Globus pallidus (tissue), 1 donor: ENCODE data around the gene MCOLN1.
"Not testable (repeated sequence)": the region's sequence is repeated elsewhere in the genome, so short reads cannot be mapped to it uniquely, and the experiment has no call there.

Experiments used
- DNase-seq: peaks from one replicate; pipeline ENCODE4 v3.0.0-alpha.2; 2015; ENCODE audit warnings: low spot score

Gene MCOLN1

GRCh38 chr19:7575434-7576040 lies 53.1 kb downstream of the MCOLN1 start:
- no peak for DNase-seq

DNA sequence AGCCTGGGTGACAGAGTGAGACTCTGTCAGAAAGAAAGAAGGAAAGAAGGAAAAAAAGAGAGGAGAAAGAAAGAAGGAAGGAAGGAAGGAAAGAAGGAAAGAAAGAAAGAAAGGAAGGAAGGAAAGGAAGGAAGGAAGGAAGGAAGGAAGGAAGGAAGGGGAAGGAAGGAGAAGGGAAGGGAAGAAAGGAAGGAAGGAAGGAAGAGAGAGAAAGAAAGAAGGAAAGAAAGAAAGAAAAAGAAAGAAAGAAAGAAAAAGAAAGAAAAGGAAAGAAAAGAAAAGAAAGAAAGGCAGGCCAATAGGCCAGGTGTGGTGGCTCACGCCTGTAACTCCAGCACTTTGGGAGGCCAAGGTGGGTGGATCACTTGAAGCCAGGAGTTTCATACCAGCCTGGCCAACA lies 55.0 kb downstream of the MCOLN1 start:
- DNase-seq: not testable (repeated sequence)

DNA sequence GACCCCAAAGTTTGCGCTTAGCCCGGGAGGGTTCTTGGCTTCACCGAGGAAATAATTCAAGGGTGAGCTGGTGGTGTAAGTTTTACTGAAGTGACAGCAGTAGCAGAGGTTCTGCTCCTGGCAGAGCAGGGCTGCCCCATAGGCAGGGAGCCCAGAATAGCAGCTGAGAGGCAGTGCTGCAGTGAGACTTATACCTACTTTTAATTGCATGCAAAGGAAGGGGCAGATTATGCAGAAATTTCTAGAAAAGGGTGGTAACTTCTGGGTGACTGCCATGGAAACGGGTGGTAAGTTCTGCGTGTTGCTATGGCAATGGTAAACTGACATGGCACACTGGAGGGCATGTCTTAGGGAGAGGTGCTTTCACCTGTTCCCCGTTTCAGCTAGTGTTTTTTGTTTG lies 55.7 kb downstream of the MCOLN1 start:
- DNase-seq: no peak

DNA sequence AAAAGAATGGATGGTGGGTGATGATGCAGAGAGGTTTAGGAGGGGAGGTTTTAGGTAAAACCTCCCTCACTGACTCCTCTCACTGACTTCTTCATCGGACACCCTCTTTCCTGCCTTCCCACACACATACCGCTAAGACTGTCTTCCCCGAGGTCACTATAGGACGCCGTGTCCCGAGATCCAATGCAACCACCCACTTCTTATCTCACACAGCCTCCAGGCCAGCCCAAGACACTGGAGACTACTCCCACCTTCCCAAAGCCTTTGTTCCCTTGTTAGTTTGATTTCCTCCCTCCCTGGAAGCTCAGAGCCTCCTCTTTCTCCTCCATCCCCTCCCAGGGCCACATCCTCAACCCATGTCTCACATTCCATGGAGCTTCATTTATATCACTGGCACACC lies 56.8 kb downstream of the MCOLN1 start:
- DNase-seq: no peak

DNA sequence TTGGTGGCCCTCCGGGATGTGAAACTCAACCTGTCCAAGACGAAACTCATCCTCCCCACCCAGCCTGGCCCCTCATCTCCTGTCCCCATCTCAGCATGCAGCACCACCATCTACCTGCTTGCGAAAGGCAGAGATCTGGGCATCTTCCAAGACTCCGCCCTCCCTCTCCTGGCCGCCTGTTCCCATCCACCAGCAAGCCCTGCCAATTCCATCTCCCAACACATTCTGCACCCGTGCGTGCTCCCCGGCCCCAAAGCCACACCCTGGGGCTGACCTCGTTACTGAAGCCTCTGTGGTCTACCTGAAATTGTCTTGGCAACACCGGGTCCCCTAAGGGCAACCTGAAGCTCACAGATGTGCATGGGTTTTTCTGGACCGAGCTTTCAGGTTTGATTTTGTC lies 60.0 kb downstream of the MCOLN1 start:
- DNase-seq: no peak
